Mesothelial cell of epicardium (in vitro differentiated cells): ENCODE measurements around the gene C16orf95. TPM values are rescaled to one million over a fixed set of nuclear protein-coding genes. Genes with fewer than 3 reads are reported as not detected.

ENCODE experiments used
- DNase-seq, 2 experiments: peaks; one replicate each; pipeline ENCODE4 v3.0.0; 2021; ENCODE audit warnings: low spot score in 2 of 2; ENCODE audit not compliant: unreplicated experiment in 2 of 2
- H3K27ac Mint-ChIP-seq: 2 replicates; pipeline ENCODE4 v1.8.0; 2021; ENCODE audit warnings: mixed read lengths
- H3K27me3 Mint-ChIP-seq: 2 replicates; pipeline ENCODE4 v1.8.0; 2021; ENCODE audit warnings: low read depth, mixed read lengths
- H3K36me3 Mint-ChIP-seq: 2 replicates; pipeline ENCODE4 v1.8.0; 2021; ENCODE audit warnings: mixed read lengths
- H3K4me1 Mint-ChIP-seq: 2 replicates; pipeline ENCODE4 v1.8.0; 2021; ENCODE audit warnings: mixed read lengths
- H3K4me3 Mint-ChIP-seq: 2 replicates; pipeline ENCODE4 v1.8.0; 2021; ENCODE audit warnings: mild to moderate bottlenecking, moderate library complexity, mixed read lengths
- H3K9me3 Mint-ChIP-seq: 2 replicates; pipeline ENCODE4 v1.8.0; 2021; ENCODE audit warnings: mixed read lengths
- total RNA-seq: library from RNA; stranded (reverse); gene quantifications from 3 replicates; pipeline ENCODE4 v1.2.1, GENCODE V29; 2021
- TF ChIP-seq, protein P1 (sequence below): fragments of 200-600 bp; sonication (generic); IDR thresholded peaks from one replicate; pipeline ENCODE4 v1.5.0; 2021; ENCODE audit warnings: antibody characterized with exemption; ENCODE audit not compliant: unreplicated experiment

Gene C16orf95
- total RNA-seq, 1 donor from 2014 or later = 4.6 TPM

DNA sequence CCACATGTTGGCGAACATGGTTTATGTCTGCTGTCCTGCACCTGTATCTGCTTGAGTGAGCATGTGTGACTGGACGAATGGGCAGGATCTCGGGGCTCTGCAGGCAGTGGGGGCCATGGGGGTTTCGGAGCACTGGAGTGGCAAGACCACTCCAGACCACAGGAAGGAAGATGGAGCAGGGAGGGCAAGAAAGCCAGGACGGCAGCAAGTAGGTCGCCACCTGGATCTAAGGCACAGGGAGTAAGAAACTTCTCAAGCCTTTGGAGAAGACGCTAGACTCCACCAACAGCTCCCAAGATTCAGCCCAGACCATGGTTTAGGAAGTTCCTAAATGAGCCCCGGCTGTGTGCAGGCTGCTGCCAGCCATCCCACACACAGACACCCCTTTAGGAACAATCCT lies 32.8 kb upstream of the C16orf95 start:
- Mint-ChIP-seq H3K27ac (no peak overlapping the region), H3K4me3 (no peak overlapping the region), H3K4me1 (no peaks in the 10 kb centered on the region), H3K9me3 (no peaks in the 10 kb centered on the region), H3K36me3 (peaks cover 12% of the 10 kb centered on the region), H3K27me3 (no peaks in the 10 kb centered on the region)
- no peak for DNase-seq
- TF ChIP-seq, protein P1, sequence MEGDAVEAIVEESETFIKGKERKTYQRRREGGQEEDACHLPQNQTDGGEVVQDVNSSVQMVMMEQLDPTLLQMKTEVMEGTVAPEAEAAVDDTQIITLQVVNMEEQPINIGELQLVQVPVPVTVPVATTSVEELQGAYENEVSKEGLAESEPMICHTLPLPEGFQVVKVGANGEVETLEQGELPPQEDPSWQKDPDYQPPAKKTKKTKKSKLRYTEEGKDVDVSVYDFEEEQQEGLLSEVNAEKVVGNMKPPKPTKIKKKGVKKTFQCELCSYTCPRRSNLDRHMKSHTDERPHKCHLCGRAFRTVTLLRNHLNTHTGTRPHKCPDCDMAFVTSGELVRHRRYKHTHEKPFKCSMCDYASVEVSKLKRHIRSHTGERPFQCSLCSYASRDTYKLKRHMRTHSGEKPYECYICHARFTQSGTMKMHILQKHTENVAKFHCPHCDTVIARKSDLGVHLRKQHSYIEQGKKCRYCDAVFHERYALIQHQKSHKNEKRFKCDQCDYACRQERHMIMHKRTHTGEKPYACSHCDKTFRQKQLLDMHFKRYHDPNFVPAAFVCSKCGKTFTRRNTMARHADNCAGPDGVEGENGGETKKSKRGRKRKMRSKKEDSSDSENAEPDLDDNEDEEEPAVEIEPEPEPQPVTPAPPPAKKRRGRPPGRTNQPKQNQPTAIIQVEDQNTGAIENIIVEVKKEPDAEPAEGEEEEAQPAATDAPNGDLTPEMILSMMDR = no peak

DNA sequence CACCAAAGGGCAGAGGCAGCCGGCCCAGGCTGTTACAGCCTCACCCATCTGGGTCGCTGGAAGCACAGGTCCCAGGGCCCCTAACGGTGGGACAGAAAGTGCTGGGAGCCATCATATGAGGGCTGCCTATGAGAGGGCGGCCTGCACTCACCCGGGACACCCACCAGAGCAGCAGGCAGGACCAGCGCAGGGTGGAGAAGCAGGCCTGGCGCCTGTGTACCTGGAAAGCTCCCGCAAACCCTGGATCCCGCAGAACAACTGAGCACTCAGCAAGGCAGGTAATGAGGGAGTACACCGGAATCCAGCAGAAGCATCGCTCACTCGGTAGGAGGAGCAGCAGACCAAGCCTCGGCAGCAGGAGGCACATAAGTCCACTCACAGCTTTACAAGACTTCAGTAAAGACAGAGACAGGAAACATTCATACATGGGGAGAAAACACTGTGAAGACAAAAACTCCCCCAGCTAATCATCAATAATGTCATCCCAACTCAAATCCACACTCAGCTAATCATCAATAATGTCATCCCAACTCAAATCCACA lies 31.5 kb upstream of the C16orf95 start:
- H3K9me3 Mint-ChIP-seq = no peaks in the 10 kb centered on the region
- no peak overlapping the region for H3K4me3 Mint-ChIP-seq
- no peaks in the 10 kb centered on the region for H3K4me1 Mint-ChIP-seq
- no peaks in the 10 kb centered on the region for H3K27me3 Mint-ChIP-seq
- no peak for DNase-seq
- TF ChIP-seq, protein P1 = no peak
- peaks cover 12% of the 10 kb centered on the region for H3K36me3 Mint-ChIP-seq
- no peak overlapping the region for H3K27ac Mint-ChIP-seq

DNA sequence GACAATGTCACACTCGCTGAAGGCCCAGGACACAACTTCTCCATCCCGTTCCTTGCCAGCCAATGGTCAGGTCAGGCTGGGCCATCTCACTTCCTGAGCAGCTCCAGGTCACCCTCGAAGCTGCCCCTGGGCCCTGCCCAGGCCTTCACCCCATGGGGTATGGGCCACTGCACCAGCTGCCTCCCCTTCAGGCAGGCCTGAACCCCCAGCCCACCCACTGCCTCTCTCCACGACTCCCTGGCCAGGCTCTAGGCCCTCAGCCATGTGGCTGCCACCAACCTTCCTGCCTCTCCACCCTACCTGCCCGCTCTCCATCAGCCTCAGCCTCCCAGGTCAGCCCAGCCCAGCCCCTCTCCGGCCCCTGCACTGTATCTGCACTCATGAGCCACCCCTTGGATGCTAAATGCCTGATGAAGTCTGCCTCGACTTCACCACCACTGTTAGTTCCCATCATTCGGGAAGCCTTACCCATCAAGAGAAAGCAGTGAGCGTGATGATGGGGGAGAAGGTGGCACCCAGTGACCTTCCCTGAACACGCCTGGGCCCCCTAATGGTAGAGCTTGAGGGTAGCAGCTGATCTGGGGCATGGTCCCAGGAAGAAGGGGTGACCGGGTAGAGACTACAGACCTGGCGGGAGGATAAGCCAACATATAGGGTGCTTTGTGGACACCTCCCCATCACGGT lies 30.9 kb upstream of the C16orf95 start:
- Mint-ChIP-seq H3K9me3 (no peaks in the 10 kb centered on the region), H3K4me3 (no peak overlapping the region), H3K27me3 (no peaks in the 10 kb centered on the region), H3K27ac (no peak overlapping the region), H3K36me3 (peaks cover 13% of the 10 kb centered on the region), H3K4me1 (no peaks in the 10 kb centered on the region)
- TF ChIP-seq, protein P1 = no peak
- DNase-seq = no peak

DNA sequence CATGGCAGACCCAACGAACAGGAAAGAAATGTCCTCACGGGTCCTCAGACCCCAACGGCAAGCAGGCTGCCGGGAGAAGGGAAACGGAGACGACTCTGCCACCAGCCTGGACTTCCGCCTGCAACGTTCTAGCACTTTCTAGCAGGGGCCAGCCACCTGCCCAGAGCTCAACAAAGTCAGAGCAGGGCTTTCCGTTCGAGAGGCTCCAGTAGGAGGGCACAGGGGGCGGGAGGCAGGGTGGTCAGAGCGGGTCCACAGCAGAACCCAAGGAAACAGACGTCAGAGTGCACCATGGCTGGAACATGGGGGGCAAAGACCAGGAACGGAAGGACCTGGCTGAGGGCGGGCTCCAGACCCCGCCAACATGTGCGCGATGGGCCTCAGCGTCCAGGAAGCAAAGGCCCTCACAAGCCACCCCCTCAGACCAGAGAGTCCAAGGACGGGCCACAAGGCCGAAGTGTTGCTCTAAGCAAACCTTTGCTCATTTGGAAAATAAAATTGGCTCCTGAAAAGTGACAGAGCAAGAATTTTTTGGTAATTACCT lies 29.4 kb upstream of the C16orf95 start:
- peaks cover 19% of the 10 kb centered on the region for H3K36me3 Mint-ChIP-seq

DNA sequence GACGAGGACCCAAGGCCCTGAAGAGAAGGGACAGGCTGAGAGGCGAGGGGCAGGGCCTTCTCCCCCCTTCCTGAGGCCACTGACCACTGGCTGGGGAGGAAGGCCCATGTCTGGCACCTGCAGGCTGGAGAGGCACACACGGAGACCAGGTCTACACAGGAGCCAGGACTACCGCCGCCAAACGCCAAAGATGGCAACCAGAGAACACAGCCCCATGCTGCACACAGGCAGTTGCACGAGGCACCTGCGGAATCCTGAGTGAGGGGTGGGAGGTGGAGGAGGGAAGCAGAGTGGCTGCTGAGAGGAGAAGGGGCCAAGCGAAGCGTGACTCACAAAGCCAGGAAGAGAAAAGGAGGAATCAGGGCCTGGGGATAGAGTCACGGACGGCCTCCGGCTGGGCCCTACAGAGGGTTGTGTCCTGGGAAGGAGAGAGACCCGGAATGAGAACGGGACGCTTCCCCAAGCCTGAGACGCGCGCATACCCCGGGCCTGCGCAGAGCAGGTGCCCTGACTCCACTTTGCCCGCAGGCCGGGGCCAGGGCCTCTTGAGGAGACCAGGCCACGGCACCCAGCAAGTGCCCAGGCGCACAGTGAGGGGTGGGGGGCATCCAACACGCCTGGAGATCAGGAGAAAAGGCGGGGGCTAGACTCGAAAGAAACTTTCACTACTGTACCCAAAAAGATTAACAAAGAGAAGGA lies 28.7 kb upstream of the C16orf95 start:
- H3K27ac Mint-ChIP-seq = no peak overlapping the region
- H3K4me1 Mint-ChIP-seq = no peaks in the 10 kb centered on the region
- no peak overlapping the region for H3K4me3 Mint-ChIP-seq
- no peak for DNase-seq
- no peaks in the 10 kb centered on the region for H3K27me3 Mint-ChIP-seq
- no peaks in the 10 kb centered on the region for H3K9me3 Mint-ChIP-seq
- peaks cover 19% of the 10 kb centered on the region for H3K36me3 Mint-ChIP-seq
- TF ChIP-seq, protein P1 = no peak

More for the DNA sequence above, 29.4 kb upstream of the C16orf95 start:
- H3K27ac Mint-ChIP-seq = no peak overlapping the region
- DNase-seq = no peak
- H3K9me3 Mint-ChIP-seq = no peaks in the 10 kb centered on the region
- H3K27me3 Mint-ChIP-seq = no peaks in the 10 kb centered on the region
- H3K4me3 Mint-ChIP-seq = no peak overlapping the region
- TF ChIP-seq, protein P1 = no peak
- no peaks in the 10 kb centered on the region for H3K4me1 Mint-ChIP-seq
